GM21825 (cell line): ENCODE measurements around the gene WBP11.

Experiments used
- ATAC-seq: cut with Tn5 transposase; IDR thresholded peaks from one replicate; pipeline ENCODE4 v1.9.1; 2021; ENCODE audit warnings: mild to moderate bottlenecking, moderate library complexity; ENCODE audit not compliant: unreplicated experiment

WBP11 gene

GRCh38 chr12:14803011-14803829 lies at the start of gene WBP11, which contains the start of gene C12orf60:
Gene WBP11, minus strand, starts transcription at chr12:14803478. Its CDS starts 2,095 bp downstream, at chr12:14801383.
Gene C12orf60, plus strand, starts transcription at chr12:14803670. Its CDS starts 19,266 bp downstream, at chr12:14822936.
- peak; percentile 99 for ATAC-seq

GRCh38 chr12:14852880-14853279 lies 49.6 kb upstream of the WBP11 start:
- ATAC-seq, result no peak

- ATAC-seq, result peak; percentile 47
Observed at GRCh38 chr12:14850929-14851663, 47.8 kb upstream of the WBP11 start.

- no peak for ATAC-seq
Observed at GRCh38 chr12:14849661-14850060, 46.4 kb upstream of the WBP11 start.

- no peak for ATAC-seq
Observed at GRCh38 chr12:14846876-14847580, 43.8 kb upstream of the WBP11 start.

- no peak for ATAC-seq
Observed at GRCh38 chr12:14846042-14846587, 42.8 kb upstream of the WBP11 start.

GRCh38 chr12:14845350-14845750 lies 42.1 kb upstream of the WBP11 start:
- ATAC-seq, result no peak

GRCh38 chr12:14844401-14844800 lies 41.1 kb upstream of the WBP11 start:
- no peak for ATAC-seq

GRCh38 chr12:14843425-14843887 lies 40.2 kb upstream of the WBP11 start, which contains the start of gene ART4:
Gene ART4, minus strand, starts transcription at chr12:14843526. Its CDS starts 413 bp downstream, at chr12:14843113.
- ATAC-seq, result no peak

- ATAC-seq, result no peak
Observed at GRCh38 chr12:14842315-14842714, 39.0 kb upstream of the WBP11 start.

- no peak for ATAC-seq
Observed at GRCh38 chr12:14841761-14842160, 38.5 kb upstream of the WBP11 start.

GRCh38 chr12:14840616-14841015 lies 37.3 kb upstream of the WBP11 start:
- ATAC-seq, result no peak

- ATAC-seq, result no peak
Observed at GRCh38 chr12:14839262-14839661, 36.0 kb upstream of the WBP11 start.

GRCh38 chr12:14836336-14837210 lies 33.3 kb upstream of the WBP11 start:
- ATAC-seq, result no peak

- no peak for ATAC-seq
Observed at GRCh38 chr12:14834509-14834908, 31.2 kb upstream of the WBP11 start.

- no peak for ATAC-seq
Observed at GRCh38 chr12:14833952-14834351, 30.7 kb upstream of the WBP11 start.

GRCh38 chr12:14833336-14833735 lies 30.1 kb upstream of the WBP11 start:
- ATAC-seq, result no peak

GRCh38 chr12:14828892-14829291 lies 25.6 kb upstream of the WBP11 start:
- no peak for ATAC-seq

- no peak for ATAC-seq
Observed at GRCh38 chr12:14827043-14827442, 23.8 kb upstream of the WBP11 start.

- no peak for ATAC-seq
Observed at GRCh38 chr12:14826491-14826890, 23.2 kb upstream of the WBP11 start.
